Neural progenitor cell (in vitro differentiated cells): ENCODE data around the gene SPATA33.

ENCODE experiments used
- EZH2 ChIP-seq: fragments of 200-600 bp; sonication (generic); IDR thresholded peaks from 2 replicates; pipeline ENCODE4 v1.6.1; 2017; ENCODE audit warnings: antibody characterized with exemption, mild to moderate bottlenecking, moderate library complexity
- TF ChIP-seq, protein P1 (sequence below): fragments of 200-600 bp; sonication (generic); IDR thresholded peaks from 2 replicates; pipeline ENCODE4 v1.5.1; 2017; ENCODE audit warnings: antibody characterized with exemption, mild to moderate bottlenecking

DNA sequence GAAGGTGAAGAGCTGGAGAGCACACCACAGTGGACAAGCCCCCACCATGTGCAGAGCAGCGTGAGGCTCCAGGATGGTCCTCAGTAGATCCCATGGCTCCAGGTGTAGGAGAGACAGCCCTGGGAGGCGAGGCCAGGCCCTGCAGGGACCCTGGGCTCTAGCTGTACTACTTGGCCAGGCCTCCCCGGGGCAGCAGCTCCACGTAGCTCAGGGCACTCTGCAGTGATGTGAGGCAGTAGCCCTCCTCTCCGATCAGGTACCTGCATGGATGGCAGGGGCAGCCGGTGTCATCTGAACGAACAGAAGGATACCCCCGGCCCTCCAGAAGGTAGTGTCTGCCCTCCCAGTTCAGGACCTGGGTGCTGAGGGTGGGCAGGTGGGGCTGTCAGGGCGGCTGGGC, 50.1 kb downstream of the SPATA33 start:
- TF ChIP-seq, protein P1, sequence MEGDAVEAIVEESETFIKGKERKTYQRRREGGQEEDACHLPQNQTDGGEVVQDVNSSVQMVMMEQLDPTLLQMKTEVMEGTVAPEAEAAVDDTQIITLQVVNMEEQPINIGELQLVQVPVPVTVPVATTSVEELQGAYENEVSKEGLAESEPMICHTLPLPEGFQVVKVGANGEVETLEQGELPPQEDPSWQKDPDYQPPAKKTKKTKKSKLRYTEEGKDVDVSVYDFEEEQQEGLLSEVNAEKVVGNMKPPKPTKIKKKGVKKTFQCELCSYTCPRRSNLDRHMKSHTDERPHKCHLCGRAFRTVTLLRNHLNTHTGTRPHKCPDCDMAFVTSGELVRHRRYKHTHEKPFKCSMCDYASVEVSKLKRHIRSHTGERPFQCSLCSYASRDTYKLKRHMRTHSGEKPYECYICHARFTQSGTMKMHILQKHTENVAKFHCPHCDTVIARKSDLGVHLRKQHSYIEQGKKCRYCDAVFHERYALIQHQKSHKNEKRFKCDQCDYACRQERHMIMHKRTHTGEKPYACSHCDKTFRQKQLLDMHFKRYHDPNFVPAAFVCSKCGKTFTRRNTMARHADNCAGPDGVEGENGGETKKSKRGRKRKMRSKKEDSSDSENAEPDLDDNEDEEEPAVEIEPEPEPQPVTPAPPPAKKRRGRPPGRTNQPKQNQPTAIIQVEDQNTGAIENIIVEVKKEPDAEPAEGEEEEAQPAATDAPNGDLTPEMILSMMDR: no peak
- no peak for TF ChIP-seq EZH2
